ENCODE measurements around the gene PAPPA2.

PAPPA2 gene

GRCh38 chr1:176485083-176485482 is 22.1 kb downstream of the PAPPA2 start:
- DNase-seq (ENCODE audit: low read depth, low spot score) = no peak
- ChIA-PET POLR2A (no interaction called here), CTCF (no interaction called here)
- H3K4me3 ChIP-seq (ENCODE audit: low read depth, low read length) = no peak overlapping the region
- TF ChIP-seq, protein P1, sequence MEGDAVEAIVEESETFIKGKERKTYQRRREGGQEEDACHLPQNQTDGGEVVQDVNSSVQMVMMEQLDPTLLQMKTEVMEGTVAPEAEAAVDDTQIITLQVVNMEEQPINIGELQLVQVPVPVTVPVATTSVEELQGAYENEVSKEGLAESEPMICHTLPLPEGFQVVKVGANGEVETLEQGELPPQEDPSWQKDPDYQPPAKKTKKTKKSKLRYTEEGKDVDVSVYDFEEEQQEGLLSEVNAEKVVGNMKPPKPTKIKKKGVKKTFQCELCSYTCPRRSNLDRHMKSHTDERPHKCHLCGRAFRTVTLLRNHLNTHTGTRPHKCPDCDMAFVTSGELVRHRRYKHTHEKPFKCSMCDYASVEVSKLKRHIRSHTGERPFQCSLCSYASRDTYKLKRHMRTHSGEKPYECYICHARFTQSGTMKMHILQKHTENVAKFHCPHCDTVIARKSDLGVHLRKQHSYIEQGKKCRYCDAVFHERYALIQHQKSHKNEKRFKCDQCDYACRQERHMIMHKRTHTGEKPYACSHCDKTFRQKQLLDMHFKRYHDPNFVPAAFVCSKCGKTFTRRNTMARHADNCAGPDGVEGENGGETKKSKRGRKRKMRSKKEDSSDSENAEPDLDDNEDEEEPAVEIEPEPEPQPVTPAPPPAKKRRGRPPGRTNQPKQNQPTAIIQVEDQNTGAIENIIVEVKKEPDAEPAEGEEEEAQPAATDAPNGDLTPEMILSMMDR (IDR thresholded peaks at IDR 0.05; ENCODE audit: insufficient read depth, low read length, missing control alignments) = no peak

DNA sequence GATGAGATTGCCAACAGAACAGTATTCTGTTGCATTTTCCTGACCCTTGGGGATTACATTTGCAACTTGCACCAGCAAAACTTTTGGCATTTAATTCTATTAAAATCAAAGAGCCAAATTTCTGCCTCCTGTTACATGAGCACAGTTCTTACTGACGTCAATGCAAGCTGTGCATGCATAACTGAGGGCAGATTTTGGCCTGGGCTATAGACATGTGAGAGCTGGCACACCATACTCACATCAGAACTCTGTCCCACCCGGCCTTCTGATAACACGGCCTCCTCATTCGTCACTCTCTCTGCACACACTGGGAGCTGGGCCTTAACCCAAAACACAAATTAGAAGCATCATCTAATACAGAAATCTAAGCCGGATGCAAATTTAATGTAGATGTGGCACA is 31.5 kb downstream of the PAPPA2 start:
- no peak overlapping the region for H3K4me3 ChIP-seq (ENCODE audit: low read depth, low read length)
- ChIA-PET CTCF (no interaction called here), POLR2A (no interaction called here)
- no peak for DNase-seq (ENCODE audit: low read depth, low spot score)
- TF ChIP-seq, protein P1 (IDR thresholded peaks at IDR 0.05; ENCODE audit: insufficient read depth, low read length, missing control alignments) = no peak

DNA sequence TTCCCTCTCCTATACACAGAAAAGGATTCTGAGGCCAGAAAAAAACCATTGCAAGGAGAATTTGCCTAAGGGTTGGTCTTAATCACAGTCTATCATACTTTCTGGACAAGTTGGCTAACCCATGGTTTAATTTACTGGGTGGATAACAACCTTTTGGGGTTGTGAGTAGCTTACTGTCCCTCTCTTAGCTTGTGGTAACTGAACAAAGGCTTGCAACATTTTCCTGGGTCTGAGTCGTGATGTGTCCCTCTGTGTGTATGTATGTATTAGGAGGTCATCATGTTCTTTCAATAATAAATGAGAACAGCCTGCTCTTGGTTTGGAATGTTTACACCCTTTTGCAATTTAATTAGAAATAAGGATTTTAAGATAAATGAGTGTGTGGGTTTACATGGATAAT is 36.7 kb downstream of the PAPPA2 start:
- CTCF ChIA-PET = no interaction called here
- TF ChIP-seq, protein P1 (IDR thresholded peaks at IDR 0.05; ENCODE audit: insufficient read depth, low read length, missing control alignments) = no peak
- H3K4me3 ChIP-seq (ENCODE audit: low read depth, low read length) = no peak overlapping the region
- POLR2A ChIA-PET = no interaction called here
- no peak for DNase-seq (ENCODE audit: low read depth, low spot score)

DNA sequence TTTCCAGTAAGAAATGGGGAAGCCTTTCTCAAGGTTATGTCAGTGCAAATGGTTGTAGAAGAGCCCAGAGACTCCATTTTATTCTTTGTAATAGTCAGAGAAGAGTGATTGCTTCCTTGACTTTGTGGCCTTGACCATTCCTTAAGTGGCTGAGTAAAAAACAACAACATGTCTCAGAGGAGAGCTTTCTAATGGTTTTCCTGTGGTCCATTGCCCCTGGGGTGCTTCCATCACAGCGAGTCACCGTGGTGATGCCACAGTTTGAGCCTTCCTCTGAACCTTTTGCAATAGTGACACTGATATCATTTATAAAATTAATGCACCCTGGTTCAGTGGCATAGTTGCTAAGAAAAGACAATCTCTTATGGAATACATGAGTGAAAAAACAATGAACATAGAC is 38.6 kb downstream of the PAPPA2 start:
- TF ChIP-seq, protein P1 (IDR thresholded peaks at IDR 0.05; ENCODE audit: insufficient read depth, low read length, missing control alignments) = no peak
- no peak for DNase-seq (ENCODE audit: low read depth, low spot score)
- POLR2A ChIA-PET = no interaction called here
- CTCF ChIA-PET = no interaction called here
- no peak overlapping the region for H3K4me3 ChIP-seq (ENCODE audit: low read depth, low read length)

DNA sequence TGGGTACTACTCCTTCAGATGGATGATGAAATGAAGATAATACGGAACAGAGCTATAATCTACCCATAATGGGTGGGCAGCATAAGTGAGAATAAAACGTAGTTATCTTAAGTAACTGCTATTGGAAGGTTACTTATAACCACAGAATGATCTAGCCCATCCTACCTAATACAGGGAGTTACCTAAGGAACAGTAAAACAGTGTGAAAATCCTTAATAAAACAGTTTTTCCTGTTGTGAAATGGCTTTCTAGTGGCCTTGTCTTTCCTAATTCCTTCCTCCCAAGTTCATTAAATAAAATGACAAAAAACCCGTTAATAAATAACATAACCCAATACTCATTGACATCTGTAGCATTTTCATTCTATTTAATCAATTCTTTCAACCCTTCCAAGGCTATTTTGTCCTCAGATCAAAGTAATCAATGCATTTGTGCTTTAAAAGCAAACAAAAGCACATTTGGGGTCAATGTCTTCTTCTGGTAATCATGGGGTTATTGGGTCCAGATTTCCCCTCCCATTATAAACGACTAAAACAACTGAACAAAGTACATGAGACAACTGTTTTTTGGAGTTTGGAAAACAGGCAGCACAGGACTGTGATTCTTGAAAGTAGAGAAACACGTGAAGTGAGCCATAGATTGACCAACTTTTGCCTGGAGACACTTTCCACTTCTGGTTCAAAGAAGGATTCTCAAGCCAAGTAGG is 42.0 kb downstream of the PAPPA2 start:
- TF ChIP-seq, protein P1 (IDR thresholded peaks at IDR 0.05; ENCODE audit: insufficient read depth, low read length, missing control alignments) = no peak
- ChIA-PET POLR2A (no interaction called here), CTCF (no interaction called here)
- DNase-seq (ENCODE audit: low read depth, low spot score) = no peak
- no peak overlapping the region for H3K4me3 ChIP-seq (ENCODE audit: low read depth, low read length)

GRCh38 chr1:176512966-176513365 is 50.0 kb downstream of the PAPPA2 start:
- ChIA-PET CTCF (interaction anchor here (0.6 to 1.0 kb wide), 2 partner anchors 47 to 183 kb away, joined by 3 read pairs; no protein-coding TSS in a partner anchor), POLR2A (no interaction called here)
- no peak overlapping the region for H3K4me3 ChIP-seq (ENCODE audit: low read depth, low read length)
- TF ChIP-seq, protein P1 (IDR thresholded peaks at IDR 0.05; ENCODE audit: insufficient read depth, low read length, missing control alignments) = no peak
- no peak for DNase-seq (ENCODE audit: low read depth, low spot score)

All from AG04449 (cell line).